OCI-M2 (cell line): ENCODE measurements around the gene NLGN1.

Source experiments
- DNase-seq: peaks from one replicate; lab custom pipeline; 2025; ENCODE audit not compliant: unreplicated experiment; lab: John Stamatoyannopoulos, UW

NLGN1 gene

GRCh38 chr3:174051191-174051590 lies 653.6 kb downstream of the NLGN1 start:
- no peak for DNase-seq

DNA sequence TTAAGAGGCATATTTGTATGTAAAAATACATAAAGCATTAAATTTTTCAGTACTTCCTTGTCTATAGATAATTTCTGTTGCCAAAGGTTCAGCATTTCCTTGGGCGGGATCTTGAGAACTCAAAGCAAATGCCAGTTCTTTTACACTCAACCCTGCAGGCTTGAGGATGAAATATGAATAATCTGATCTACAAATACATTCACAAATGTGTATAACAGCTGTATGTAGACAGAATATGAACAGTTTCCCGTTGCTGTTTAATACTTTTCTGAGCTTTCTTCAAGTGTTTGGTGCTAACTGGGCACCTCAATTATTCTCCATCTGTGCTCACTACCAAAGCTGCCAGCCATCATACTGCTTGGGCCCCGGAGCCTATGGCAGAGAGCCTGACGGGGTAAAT lies 661.3 kb downstream of the NLGN1 start:
- DNase-seq: no peak

DNA sequence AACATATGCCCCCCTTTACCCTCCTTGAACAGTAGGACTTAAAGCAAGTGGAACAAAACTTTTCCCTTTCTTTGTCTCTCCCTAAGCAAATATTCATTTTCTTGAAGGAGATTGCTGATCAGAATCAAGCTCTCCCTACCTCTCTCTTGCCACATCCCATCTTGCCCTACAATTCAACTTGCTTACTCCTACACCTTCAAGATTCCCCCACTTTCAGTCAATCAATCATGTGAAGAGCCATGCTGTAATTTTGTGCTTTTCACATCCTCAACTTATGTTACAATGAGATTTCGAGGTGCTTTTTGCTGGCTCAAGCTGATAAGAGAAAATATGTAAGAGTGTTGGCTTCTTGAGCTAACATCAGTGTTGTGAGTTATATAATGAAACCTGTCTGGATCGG lies 662.9 kb downstream of the NLGN1 start:
- no peak for DNase-seq

- no peak for DNase-seq
These were observed 663.6 kb downstream of the NLGN1 start for GRCh38 chr3:174061162-174061561.

DNA sequence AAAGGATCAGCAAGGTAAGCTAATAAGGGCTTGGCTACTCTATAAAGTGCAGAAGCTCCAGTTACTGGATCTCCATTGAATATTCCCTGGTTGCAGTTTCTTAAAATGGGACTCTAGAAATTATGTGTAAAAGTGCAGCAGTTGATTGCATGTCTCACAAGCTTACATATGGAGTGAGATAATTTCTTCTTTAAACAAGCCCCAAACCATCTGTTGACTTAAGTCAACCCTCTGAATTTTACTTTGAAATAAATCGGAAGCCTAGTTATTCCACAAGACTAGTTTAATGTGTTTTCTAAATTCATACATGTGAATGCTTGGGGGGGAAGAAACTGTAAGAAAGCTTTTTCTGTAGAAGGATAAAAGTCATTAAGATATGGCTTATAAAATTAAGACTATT lies 664.2 kb downstream of the NLGN1 start:
- DNase-seq: no peak

GRCh38 chr3:174062923-174063322 lies 665.4 kb downstream of the NLGN1 start:
- DNase-seq: no peak

DNA sequence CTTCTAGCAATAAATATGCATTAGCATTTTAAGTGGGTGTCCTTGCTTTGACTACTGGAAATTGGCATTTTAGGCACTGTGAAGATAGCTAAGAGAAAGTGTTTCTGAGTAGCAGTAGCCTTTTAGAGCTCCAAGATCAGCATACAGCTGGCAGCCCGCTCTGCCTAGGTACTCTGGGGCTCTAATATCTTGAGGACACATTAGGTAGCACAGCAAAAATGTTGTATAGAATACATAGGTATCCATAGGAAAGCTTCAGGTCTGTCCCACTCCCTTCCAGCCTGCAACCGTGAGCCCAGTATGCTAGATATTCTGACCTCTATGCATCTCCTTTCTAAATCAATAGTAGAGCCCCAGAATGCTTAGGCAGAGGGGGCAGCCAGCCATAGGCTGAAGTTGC lies 670.5 kb downstream of the NLGN1 start:
- DNase-seq: no peak

DNA sequence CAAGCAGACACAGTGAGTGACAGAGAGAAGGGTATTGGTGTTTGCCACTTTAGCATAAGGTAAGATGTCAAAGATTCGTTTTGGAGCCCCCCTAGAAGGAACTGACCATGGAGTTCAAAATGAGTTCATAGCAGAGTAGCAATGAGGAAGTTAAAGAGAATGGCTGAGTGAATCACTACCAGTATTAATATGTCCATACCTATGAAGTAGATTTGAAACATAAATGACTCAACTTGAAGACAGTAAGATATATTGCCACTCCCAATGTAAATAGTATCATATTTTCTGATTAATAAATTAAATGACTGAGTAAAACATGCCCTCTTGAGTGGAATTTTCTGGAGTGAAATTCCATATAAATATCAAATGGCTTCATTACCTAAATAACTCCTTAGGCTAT lies 675.1 kb downstream of the NLGN1 start:
- DNase-seq: no peak

DNA sequence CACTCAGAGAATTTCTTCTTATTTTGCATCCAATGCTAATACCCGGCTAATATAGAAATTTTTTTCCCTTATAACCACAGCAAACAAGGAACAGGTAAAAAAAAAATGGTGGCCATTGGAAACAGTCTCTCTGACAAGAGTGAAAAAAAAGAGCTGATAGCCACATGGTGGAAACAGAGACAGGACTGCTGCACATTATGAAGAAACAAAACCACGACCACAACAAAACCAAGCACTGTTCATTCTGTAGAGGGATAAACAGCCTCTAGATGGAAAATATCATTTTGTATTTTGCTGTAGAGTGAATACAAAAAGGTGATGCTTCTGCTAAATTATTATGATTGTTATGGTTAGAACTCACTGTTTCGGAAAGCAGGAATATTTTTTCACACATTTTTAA lies 686.2 kb downstream of the NLGN1 start:
- DNase-seq: no peak

GRCh38 chr3:174089592-174089991 lies 692.0 kb downstream of the NLGN1 start:
- no peak for DNase-seq

GRCh38 chr3:174094669-174095068 lies 697.1 kb downstream of the NLGN1 start:
- DNase-seq: no peak

DNA sequence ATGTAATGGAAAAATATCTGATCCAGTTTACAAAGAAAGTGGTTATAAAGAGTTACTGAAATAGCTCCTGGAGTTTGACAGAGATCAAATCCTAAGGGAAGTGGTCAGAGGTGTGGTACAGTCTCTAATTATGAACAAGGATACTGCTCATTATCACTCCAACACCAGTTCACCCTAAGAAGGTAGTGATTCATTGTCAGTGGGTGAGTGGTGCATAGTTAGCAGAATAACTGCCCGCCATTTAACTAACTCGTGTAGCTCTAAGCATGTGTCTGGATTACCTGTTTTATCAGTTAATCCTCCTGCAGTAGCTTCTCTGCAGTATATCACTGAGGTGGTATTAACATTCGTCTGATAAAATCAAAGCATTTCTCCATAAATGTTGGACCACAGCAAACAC lies 700.1 kb downstream of the NLGN1 start:
- no peak for DNase-seq

DNA sequence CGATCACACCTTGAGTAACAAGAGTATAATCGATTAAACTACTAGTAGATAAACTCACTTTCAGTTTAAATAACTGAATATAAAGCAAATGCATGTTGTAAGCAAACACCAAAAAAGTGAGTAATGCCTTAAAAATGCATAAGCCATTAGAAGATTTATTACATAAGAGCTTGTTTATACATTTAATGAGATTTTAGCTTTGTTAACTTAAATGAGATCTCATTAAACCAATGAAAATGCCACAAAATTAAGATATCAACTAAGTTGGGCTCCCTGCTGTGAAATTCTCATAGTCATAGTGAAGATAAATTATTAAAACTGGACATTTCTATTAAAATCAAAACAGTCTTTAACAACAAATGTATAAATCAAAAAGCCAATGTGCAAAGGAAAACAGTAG lies 701.2 kb downstream of the NLGN1 start:
- DNase-seq: no peak

DNA sequence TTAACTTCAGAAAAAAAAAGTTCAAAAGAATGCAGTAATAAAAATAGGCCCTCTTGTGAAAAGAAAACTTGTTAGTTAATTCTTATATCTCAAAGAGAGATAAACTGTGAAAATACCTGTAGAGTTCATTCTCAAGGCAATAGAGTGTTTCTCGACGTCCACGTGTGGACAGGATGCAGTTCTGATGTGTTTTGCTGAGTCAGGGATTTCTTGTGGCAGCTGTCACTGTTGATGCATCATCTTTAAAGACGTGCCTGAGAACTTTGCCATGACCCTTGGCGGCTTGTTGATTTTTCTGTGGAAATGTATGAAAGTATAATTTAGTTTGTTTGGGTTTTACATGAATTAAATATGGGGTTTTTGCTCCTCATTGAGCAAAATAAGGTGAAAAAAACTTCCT lies 702.2 kb downstream of the NLGN1 start:
- no peak for DNase-seq

DNA sequence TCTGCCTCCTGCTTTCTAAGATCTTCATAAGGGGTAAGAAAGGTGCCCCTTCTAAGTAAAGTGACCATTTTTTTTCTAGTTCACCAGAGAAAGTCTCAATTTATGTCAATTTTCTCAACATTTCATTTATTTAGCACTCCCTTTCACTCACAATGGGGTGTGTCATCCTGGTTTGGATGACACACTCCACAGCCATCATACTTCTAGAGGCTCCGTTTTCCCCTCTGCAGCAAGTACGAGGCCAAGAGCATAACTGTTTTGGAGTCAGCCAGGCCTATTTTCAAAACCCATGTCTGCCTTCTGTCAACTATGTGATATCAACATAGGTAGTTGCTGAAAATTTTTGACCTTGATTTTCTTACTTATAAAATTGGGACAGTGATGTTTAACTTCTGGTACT lies 703.2 kb downstream of the NLGN1 start:
- no peak for DNase-seq

DNA sequence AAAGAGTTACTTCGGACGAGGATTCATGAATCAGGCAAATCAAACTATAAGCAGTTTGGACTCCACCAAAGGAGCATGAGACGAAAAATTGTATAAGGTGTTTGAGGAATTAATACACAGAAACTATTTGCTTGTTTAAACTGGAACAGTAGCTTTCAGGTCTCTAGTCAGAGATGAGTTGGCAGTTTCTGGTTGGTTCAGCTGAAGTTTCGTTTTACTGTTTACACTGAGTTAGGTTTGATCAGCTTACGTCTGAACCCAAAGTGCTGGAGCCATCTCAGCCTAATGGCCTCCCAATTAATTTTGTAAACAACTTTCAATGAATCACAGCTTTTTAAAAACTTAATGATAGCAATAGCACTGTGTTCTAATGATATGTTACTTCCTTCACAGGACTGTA lies 703.7 kb downstream of the NLGN1 start:
- no peak for DNase-seq

DNA sequence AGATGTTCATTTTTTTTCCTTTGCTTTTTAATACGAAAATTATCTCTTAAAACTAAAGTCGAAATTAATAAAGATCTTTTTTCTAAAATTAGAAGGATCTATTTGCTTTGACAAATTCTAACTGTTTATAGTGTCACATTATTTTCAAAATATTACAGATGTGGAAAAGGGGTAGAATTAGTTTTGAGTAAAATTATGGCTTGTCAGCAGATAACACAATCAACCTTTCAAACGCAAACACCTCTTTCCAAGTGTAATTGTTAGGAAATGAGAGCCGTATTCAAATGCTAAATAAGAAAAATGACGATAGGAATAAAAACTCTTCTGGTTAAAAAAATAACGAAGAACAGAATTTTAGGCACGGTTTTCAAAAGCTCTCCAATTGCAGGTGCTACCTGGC lies 704.7 kb downstream of the NLGN1 start:
- DNase-seq: no peak

- no peak for DNase-seq
These were observed 705.3 kb downstream of the NLGN1 start for GRCh38 chr3:174102866-174103265.

DNA sequence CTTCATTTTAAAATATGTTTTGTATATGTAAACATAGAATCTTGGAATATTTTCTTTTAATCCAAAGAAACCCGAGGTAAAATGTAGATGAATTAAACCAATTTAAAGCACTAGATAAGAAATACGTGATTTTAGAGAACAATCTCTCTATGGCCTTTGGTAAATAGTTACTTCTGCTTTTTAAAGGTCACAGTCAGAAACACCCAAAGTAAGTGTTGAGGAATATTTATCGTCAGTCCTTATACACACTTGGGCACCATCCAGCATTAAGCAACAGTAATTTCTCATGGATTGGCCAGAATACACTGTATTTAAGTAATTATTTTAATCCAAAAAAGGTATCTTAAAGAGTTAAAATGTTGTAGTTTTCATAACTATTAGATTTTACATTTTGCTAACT lies 713.2 kb downstream of the NLGN1 start:
- no peak for DNase-seq

GRCh38 chr3:174111776-174112175 lies 714.2 kb downstream of the NLGN1 start:
- no peak for DNase-seq

DNA sequence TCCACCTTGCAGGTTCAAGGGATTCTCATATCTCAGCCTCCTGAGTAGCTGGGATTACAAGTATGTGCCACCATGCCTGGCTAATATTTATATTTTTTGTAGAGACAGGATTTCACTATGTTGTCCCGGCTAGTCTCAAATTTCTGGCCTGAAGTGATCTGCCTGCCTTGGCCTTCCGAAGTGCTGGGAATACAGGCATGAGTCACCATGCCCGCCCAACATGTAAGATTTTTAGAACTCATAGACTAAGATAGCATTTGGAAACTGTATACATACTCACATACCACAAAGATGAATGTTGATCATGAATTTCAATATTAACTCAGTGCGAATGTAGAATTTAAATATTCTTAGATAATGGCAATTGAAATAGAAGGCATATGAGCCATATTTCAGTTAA lies 718.9 kb downstream of the NLGN1 start:
- DNase-seq: no peak

DNA sequence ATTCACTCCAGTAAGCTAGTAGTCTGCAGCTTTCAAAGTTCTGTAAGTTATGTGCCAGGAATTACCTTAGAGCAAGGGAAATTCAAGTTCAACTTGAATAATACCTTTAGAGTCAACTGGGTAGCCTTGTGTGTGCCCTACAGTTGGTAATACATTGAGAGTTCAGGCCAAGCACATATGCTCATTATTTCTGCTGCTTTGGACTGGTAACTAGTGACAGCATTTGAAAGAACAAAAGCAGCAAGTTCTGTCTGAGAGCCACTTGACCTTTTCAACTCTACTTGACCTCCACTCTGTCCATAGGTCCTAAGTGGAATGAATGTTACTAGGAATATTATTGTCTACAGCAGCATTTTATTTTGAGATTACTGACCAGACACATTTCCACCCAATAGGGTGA lies 723.5 kb downstream of the NLGN1 start:
- no peak for DNase-seq

DNA sequence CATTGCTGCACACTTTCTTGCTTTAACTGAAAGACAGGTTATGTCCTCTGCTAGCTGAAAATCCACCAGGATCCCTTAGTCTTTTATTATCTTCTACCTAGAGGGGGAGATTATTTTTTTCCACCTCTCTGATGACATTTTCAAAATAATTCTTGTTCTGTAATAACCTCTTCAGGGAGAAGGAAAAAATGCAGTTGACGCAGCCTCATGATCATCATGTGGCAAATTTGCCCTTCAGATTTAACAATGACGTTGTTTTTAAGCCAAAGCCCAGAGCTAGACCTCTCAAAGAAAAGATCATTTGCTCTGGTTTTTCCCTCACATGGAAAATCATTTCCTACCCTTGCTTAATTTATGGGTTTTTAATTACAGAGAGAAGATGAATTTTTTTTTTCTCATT lies 724.9 kb downstream of the NLGN1 start:
- no peak for DNase-seq

GRCh38 chr3:174125267-174125824 lies 727.8 kb downstream of the NLGN1 start:
- DNase-seq: no peak
